ENCODE data around the gene DAAM1. TPM values are rescaled to one million over a fixed set of nuclear protein-coding genes. Genes with fewer than 3 reads are reported as not detected.

Gene DAAM1
- total and polyA plus RNA-seq, 2 donors (not counting 1 experiment from before 2014, with no cell fraction given): 11.2 to 34.3 TPM

DNA sequence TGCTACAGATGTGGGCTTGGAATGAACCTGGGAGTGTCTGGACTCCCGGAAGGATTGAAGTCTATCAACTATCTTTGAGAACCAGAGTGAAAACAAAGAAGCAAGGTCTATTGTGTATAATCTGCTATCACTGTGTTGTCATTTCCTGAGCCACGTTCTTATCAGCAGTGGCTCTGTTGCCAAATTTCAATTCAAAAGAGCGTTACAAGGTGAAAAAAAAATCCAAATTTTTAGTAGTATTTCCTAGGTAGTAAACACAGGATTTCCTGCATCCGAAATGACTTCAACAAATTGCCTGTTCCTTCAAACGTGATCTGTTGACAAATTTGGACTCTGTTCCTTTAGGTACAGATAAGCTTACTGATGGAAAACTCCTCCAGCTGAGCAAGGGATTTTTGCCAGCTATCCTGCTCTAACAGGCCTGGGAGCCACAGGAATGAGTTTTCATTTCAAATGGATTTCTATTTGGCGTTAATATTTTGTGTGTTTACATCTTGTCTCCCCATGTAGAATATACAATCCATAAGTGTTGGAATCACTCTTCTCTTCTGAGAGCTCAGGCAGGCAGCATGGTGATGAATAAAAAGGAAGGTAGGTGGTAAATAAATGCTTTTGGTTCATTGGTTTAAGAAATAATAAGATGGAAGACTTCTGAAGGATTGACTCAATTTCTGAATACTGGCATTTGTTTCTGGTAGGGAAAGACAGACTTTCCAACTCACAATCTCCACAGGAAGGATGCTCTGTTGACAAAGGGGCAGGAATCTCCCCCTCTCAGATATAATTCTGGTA is 218.2 kb downstream of the DAAM1 start:
- POLR2A ChIA-PET: no interaction called here
- Histone ChIP-seq H3K79me2 (ENCODE audit: control insufficient read depth, insufficient read depth, low read length) (no peaks in the 10 kb centered on the region), H3K9me3 (ENCODE audit: control extremely low read depth in 1 of 3, control insufficient read depth in 2 of 3, insufficient read depth in 1 of 3, low read length in 2 of 3) (peaks cover 0 to 15% (median 0%) of the 10 kb centered on the region in 3 donors), H3K4me1 (ENCODE audit: control insufficient read depth in 2 of 2, insufficient read depth in 2 of 2, low read length in 2 of 2) (no peaks in the 10 kb centered on the region), H3K36me3 (replicated peaks in 1 of 2; ENCODE audit: control extremely low read depth in 1 of 2, control insufficient read depth in 1 of 2, extremely low read depth in 1 of 2, insufficient read depth in 2 of 2, low read length in 1 of 2) (no peaks in the 10 kb centered on the region), H3K27me3 (replicated peaks in 1 of 4; ENCODE audit: control extremely low read depth in 1 of 4, control insufficient read depth in 3 of 4, insufficient read depth in 4 of 4, low read length in 3 of 4) (peaks cover 0 to 5% (median 0%) of the 10 kb centered on the region in 4 experiments), H3K4me2 (replicated peaks; ENCODE audit: low read depth, low read length, poor library complexity, severe bottlenecking) (no peak overlapping the region), H3K9ac (ENCODE audit: low read length) (no peak overlapping the region), H3K4me3 (ENCODE audit: control extremely low read depth in 1 of 5, extremely low read depth in 1 of 5, insufficient read depth in 1 of 5, low read depth in 2 of 5, low read length in 4 of 5) (no peak overlapping the region), H4K20me1 (ENCODE audit: control insufficient read depth, insufficient read depth, low read length, poor library complexity, severe bottlenecking) (no peaks in the 10 kb centered on the region), H2AFZ (ENCODE audit: insufficient read depth, low read depth, low read length, poor library complexity, severe bottlenecking) (no peak overlapping the region), H3K27ac (ENCODE audit: low read length in 2 of 2) (no peak overlapping the region)
- DNase-seq (no peak), ATAC-seq (ENCODE audit: low read depth) (no peak)
- intact Hi-C loops (cut with micrococcal nuclease): no loop called here
- Mint-ChIP-seq H3K27me3 (peaks cover 7% of the 10 kb centered on the region), H3K27ac (no peak overlapping the region), H3K4me1 (no peaks in the 10 kb centered on the region), H3K9me3 (ENCODE audit: insufficient read depth) (peaks cover 3% of the 10 kb centered on the region), H3K4me3 (no peak overlapping the region)
- CTCF ChIA-PET: no interaction called here
- TF ChIP-seq CTCF (IDR thresholded peaks at IDR 0.05) (no peak), EZH2 (IDR thresholded peaks at IDR 0.05; ENCODE audit: borderline replicate concordance, insufficient read depth, low read depth, low read length, poor library complexity, severe bottlenecking) (no peak)
- whole genome bisulfite sequencing (ENCODE audit: insufficient coverage): 66% methylated on average over 3 of the region's 6 CpGs

- intact Hi-C loops (cut with micrococcal nuclease): no loop called here
- Mint-ChIP-seq H3K27me3 (peaks cover 7% of the 10 kb centered on the region), H3K9me3 (ENCODE audit: insufficient read depth) (peaks cover 3% of the 10 kb centered on the region), H3K27ac (no peak overlapping the region), H3K4me1 (no peaks in the 10 kb centered on the region), H3K4me3 (no peak overlapping the region)
- no peaks in the 10 kb centered on the region for H3K4me1 ChIP-seq (ENCODE audit: control insufficient read depth in 2 of 2, insufficient read depth in 2 of 2, low read length in 2 of 2)
- no peak overlapping the region for H2AFZ ChIP-seq (ENCODE audit: insufficient read depth, low read depth, low read length, poor library complexity, severe bottlenecking)
- H3K9ac ChIP-seq (ENCODE audit: low read length): no peak overlapping the region
- no peaks in the 10 kb centered on the region for H4K20me1 ChIP-seq (ENCODE audit: control insufficient read depth, insufficient read depth, low read length, poor library complexity, severe bottlenecking)
- TF ChIP-seq CTCF (IDR thresholded peaks at IDR 0.05): no peak
- no peak for TF ChIP-seq EZH2 (IDR thresholded peaks at IDR 0.05; ENCODE audit: borderline replicate concordance, insufficient read depth, low read depth, low read length, poor library complexity, severe bottlenecking)
- ATAC-seq (ENCODE audit: low read depth) (no peak), DNase-seq (no peak)
- H3K4me3 ChIP-seq (ENCODE audit: control extremely low read depth in 1 of 5, extremely low read depth in 1 of 5, insufficient read depth in 1 of 5, low read depth in 2 of 5, low read length in 4 of 5): no peak overlapping the region
- ChIA-PET CTCF (no interaction called here), POLR2A (no interaction called here)
- WGBS (ENCODE audit: insufficient coverage): 63% methylated on average over 4 of the region's 4 CpGs
- peaks cover 0 to 5% (median 0%) of the 10 kb centered on the region in 4 experiments for H3K27me3 ChIP-seq (replicated peaks in 1 of 4; ENCODE audit: control extremely low read depth in 1 of 4, control insufficient read depth in 3 of 4, insufficient read depth in 4 of 4, low read length in 3 of 4)
- H3K4me2 ChIP-seq (replicated peaks; ENCODE audit: low read depth, low read length, poor library complexity, severe bottlenecking): no peak overlapping the region
- H3K36me3 ChIP-seq (replicated peaks in 1 of 2; ENCODE audit: control extremely low read depth in 1 of 2, control insufficient read depth in 1 of 2, extremely low read depth in 1 of 2, insufficient read depth in 2 of 2, low read length in 1 of 2): no peaks in the 10 kb centered on the region
- H3K27ac ChIP-seq (ENCODE audit: low read length in 2 of 2): no peak overlapping the region
- H3K79me2 ChIP-seq (ENCODE audit: control insufficient read depth, insufficient read depth, low read length): no peaks in the 10 kb centered on the region
- peaks cover 0 to 15% (median 0%) of the 10 kb centered on the region in 3 donors for H3K9me3 ChIP-seq (ENCODE audit: control extremely low read depth in 1 of 3, control insufficient read depth in 2 of 3, insufficient read depth in 1 of 3, low read length in 2 of 3)
Observed at GRCh38 chr14:59407246-59408010, 219.0 kb downstream of the DAAM1 start.
